Measurements from ENCODE around the gene TNFSF11.

DNA sequence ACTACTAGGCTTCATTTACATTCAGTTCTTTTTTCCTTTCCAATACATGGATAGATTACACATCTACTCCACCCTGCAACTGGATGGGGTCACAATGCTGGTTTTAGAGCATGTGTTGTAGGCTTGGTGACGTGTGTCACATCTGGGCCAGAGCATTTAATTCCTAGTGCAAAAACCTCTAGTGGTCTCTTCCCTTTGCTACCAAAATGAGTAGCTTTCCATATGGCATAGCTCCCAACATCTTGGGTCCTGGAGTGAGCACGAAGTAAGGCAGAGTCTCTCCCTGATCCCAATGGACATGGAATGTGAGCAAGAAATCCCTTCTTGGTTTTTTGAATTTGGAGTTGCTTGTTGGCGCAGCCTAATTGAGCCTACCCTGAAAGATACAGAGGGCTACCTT lies 51.7 kb downstream of the TNFSF11 start:
- TF ChIP-seq, protein P1, sequence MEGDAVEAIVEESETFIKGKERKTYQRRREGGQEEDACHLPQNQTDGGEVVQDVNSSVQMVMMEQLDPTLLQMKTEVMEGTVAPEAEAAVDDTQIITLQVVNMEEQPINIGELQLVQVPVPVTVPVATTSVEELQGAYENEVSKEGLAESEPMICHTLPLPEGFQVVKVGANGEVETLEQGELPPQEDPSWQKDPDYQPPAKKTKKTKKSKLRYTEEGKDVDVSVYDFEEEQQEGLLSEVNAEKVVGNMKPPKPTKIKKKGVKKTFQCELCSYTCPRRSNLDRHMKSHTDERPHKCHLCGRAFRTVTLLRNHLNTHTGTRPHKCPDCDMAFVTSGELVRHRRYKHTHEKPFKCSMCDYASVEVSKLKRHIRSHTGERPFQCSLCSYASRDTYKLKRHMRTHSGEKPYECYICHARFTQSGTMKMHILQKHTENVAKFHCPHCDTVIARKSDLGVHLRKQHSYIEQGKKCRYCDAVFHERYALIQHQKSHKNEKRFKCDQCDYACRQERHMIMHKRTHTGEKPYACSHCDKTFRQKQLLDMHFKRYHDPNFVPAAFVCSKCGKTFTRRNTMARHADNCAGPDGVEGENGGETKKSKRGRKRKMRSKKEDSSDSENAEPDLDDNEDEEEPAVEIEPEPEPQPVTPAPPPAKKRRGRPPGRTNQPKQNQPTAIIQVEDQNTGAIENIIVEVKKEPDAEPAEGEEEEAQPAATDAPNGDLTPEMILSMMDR (conservative IDR thresholded peaks at IDR 0.05; ENCODE audit: low read length), result no peak
- no peak for TF ChIP-seq EZH2phosphoT487 (IDR thresholded peaks at IDR 0.05; ENCODE audit: borderline replicate concordance, low read depth, low read length)
